Right atrium auricular region (tissue), 2 donors: ENCODE results near the gene CDKAL1. TPM values are rescaled to one million over a fixed set of nuclear protein-coding genes. Genes with fewer than 3 reads are reported as not detected.
"Not testable (repeated sequence)": the region's sequence is repeated elsewhere in the genome, so short reads cannot be mapped to it uniquely, and the experiment has no call there.

ENCODE experiments used
- DNase-seq: peaks from one replicate; pipeline ENCODE4 v3.0.0-alpha.2; 2019; ENCODE audit warnings: low spot score
- H3K27ac ChIP-seq, 2 donors: fragments of 200-600 bp; sonication (generic); 1 replicate in 1 of 2; 2 replicates in 1 of 2; pipeline ENCODE4 v1.5.1; 2016 to 2019
- H3K27me3 ChIP-seq, 2 donors: fragments of 200-600 bp; sonication (generic); one replicate each; pipeline versions ENCODE4 v1.5.1 to v1.6.0; 2017 to 2019
- H3K36me3 ChIP-seq: fragments of 200-600 bp; sonication (generic); one replicate; pipeline ENCODE4 v1.5.1; 2016
- H3K4me1 ChIP-seq, 2 donors: fragments of 200-600 bp; sonication (generic); one replicate each; pipeline versions ENCODE4 v1.5.1 to v1.6.0; 2017 to 2019
- H3K4me3 ChIP-seq, 2 donors: fragments of 200-600 bp; sonication (generic); 1 replicate in 1 of 2; 2 replicates in 1 of 2; pipeline ENCODE4 v1.5.1; 2017 to 2019; ENCODE audit warnings: mild to moderate bottlenecking in 1 of 2, moderate library complexity in 1 of 2
- H3K9me3 ChIP-seq, 2 donors: fragments of 200-600 bp; sonication (generic); one replicate each; pipeline ENCODE4 v1.5.1; 2019
- total RNA-seq, 2 donors: library from RNA; depleted of rRNA; stranded (reverse); fragments of >200 nt; gene quantifications; one replicate each; pipeline ENCODE4 v1.1.0, GENCODE V29; 2016
- TF ChIP-seq, protein P1 (sequence below), 2 donors: fragments of 200-600 bp; sonication (generic); IDR thresholded peaks; one replicate each; pipeline ENCODE4 v1.5.1; 2019; ENCODE audit warnings: antibody characterized with exemption in 2 of 2

Gene CDKAL1
- total RNA-seq, 2 donors from 2014 or later, result 8.8 to 10.5 TPM

DNA sequence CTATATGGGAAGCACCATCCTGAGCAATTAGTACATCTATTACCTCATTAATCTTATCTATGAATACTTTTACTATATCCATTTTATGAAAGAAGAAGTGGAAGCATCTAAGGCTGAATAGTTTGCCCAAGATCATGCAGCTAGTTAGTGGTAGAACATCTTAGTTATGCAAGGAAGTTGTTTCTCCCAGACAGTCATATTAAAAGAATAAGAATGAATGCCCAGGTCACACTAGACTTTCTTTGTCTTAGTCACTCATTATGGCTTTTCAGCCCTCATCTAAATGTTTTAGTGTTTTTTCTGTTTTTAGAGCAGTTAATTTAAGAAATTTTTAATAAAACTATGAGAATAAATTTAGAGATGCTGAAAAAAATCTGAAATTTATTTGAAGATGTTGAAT is 517.5 kb downstream of the CDKAL1 start:
- Histone ChIP-seq H3K36me3 (no peaks in the 10 kb centered on the region), H3K27ac (no peak overlapping the region), H3K27me3 (no peaks in the 10 kb centered on the region), H3K9me3 (no peaks in the 10 kb centered on the region), H3K4me1 (no peaks in the 10 kb centered on the region), H3K4me3 (no peak overlapping the region)
- TF ChIP-seq, protein P1, sequence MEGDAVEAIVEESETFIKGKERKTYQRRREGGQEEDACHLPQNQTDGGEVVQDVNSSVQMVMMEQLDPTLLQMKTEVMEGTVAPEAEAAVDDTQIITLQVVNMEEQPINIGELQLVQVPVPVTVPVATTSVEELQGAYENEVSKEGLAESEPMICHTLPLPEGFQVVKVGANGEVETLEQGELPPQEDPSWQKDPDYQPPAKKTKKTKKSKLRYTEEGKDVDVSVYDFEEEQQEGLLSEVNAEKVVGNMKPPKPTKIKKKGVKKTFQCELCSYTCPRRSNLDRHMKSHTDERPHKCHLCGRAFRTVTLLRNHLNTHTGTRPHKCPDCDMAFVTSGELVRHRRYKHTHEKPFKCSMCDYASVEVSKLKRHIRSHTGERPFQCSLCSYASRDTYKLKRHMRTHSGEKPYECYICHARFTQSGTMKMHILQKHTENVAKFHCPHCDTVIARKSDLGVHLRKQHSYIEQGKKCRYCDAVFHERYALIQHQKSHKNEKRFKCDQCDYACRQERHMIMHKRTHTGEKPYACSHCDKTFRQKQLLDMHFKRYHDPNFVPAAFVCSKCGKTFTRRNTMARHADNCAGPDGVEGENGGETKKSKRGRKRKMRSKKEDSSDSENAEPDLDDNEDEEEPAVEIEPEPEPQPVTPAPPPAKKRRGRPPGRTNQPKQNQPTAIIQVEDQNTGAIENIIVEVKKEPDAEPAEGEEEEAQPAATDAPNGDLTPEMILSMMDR (IDR thresholded peaks at IDR 0.05), result no peak
- DNase-seq, result no peak

DNA sequence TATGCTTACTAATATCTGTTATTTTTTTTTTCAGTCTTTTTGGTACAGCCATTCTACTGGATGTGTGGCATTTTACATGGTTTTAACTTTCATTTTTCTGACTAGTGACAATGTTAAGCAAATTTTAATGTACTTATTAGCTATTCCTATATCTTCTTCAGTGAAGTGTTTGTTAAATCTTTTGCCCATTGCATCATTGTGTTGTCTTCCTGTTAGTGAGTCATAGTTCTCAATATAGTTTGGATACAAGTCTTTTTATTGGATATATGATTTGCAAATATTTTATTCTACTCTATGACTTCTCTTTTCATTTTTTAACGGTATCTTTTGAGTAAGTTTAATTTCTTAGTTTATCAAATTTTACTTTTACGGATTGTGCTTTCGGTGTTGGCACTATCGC is 519.4 kb downstream of the CDKAL1 start:
- H3K4me1 ChIP-seq, result no peaks in the 10 kb centered on the region
- DNase-seq, result no peak
- H3K9me3 ChIP-seq, result peaks cover 0 to 11% of the 10 kb centered on the region in 2 donors
- H3K27ac ChIP-seq, result no peak overlapping the region
- H3K27me3 ChIP-seq, result no peaks in the 10 kb centered on the region
- H3K4me3 ChIP-seq, result no peak overlapping the region
- no peaks in the 10 kb centered on the region for H3K36me3 ChIP-seq
- TF ChIP-seq, protein P1 (IDR thresholded peaks at IDR 0.05), result no peak

DNA sequence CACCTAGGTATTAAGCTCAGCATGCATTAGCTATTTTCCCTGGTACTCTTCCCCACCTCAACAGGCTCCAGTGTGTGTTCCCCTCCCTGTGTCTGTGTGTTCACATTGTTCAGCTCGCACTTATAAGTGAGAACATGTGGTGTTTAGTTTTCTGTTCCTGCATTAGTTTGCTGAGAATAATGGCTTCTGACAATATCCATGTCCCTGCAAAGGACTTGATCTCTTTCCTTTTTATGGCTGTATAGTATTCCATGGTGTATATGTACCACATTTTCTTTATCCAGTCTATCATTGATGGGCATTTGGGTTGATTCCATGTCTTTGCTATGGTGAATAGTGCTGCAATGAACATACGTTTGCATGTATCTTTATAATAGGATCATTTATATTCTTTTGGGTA is 521.2 kb downstream of the CDKAL1 start:
- not testable (repeated sequence) for H3K27ac ChIP-seq, H3K27me3 ChIP-seq, H3K36me3 ChIP-seq, H3K4me3 ChIP-seq, H3K4me1 ChIP-seq, DNase-seq
- peaks cover 0 to 30% of the 10 kb centered on the region in 2 donors for H3K9me3 ChIP-seq

DNA sequence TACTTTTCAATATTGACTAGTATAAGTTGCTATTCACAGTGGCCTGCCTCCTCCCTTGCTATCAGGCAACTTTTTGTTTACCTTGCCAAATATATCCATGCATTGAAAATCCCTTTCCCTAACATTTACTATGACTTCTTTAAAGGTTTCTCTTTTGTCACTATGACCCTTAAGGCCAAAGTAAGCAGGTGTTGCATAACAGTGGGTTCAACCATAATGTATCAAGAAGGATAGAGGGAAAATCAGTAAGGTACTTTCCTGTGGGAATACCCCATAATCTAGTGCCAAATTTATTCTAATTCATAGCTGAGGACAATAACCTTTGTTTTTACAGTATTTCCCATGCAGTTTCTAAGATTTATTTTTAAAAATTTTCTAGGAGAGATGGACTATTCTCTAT is 527.6 kb downstream of the CDKAL1 start:
- Histone ChIP-seq H3K4me1 (no peaks in the 10 kb centered on the region), H3K27me3 (no peaks in the 10 kb centered on the region), H3K4me3 (no peak overlapping the region), H3K36me3 (no peaks in the 10 kb centered on the region), H3K27ac (no peak overlapping the region), H3K9me3 (peaks cover 0 to 35% of the 10 kb centered on the region in 2 donors)
- TF ChIP-seq, protein P1 (IDR thresholded peaks at IDR 0.05), result no peak
- no peak for DNase-seq

DNA sequence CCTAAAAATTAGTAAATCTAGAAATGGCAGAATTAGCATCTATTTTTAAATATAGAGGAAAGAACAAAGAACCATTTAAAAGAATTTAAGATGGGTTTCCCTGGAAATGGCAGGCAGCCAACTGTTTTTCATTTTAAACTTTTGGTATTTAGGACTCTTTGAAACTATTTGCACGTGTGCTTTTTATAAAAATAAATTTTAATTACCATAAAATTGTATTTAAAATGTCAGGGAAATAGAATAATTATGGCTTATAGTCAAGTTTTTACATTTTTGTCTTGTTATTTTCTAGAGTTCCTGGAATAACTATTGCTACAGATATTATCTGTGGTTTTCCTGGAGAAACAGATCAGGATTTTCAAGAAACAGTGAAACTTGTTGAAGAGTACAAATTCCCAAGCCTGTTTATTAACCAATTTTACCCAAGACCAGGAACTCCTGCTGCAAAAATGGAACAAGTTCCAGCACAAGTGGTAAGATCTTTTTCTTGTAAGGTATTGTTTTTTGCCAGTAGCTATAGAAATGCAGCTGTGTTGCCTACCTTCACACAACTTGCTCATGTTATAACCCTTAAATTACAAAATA is 530.6 kb downstream of the CDKAL1 start:
- H3K4me1 ChIP-seq, result no peaks in the 10 kb centered on the region
- H3K36me3 ChIP-seq, result no peaks in the 10 kb centered on the region
- DNase-seq, result no peak
- no peak overlapping the region for H3K4me3 ChIP-seq
- H3K27me3 ChIP-seq, result no peaks in the 10 kb centered on the region
- H3K9me3 ChIP-seq, result peaks cover 0 to 11% of the 10 kb centered on the region in 2 donors
- TF ChIP-seq, protein P1 (IDR thresholded peaks at IDR 0.05), result no peak
- H3K27ac ChIP-seq, result no peak overlapping the region

DNA sequence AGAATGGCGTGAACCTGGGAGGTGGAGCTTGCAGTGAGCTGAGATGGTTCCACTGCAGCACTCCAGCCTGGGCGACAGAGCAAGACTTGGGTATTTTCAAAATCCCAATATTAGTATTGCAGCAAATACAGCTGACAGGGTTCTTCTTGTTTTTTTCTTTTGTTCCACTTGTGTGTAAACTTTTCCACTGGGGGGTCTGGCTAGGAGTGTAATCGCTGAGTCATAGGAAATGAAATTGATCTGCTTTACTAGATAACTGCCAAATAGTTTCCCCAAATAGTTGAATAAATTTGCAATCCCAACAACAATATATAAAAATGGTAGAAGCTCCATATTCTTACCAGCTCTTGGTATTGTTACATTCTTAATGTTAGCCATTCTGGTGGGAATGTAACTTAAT is 533.3 kb downstream of the CDKAL1 start:
- no peaks in the 10 kb centered on the region for H3K36me3 ChIP-seq
- no peaks in the 10 kb centered on the region for H3K27me3 ChIP-seq
- no peak overlapping the region for H3K27ac ChIP-seq
- H3K4me1 ChIP-seq, result no peaks in the 10 kb centered on the region
- H3K9me3 ChIP-seq, result no peaks in the 10 kb centered on the region
- no peak overlapping the region for H3K4me3 ChIP-seq
- no peak for DNase-seq
- TF ChIP-seq, protein P1 (IDR thresholded peaks at IDR 0.05), result no peak
